NOMO-1 treated with dmso at 0.1 percent for 144 hours (cell line): ENCODE data around the gene DNAI7.
A peak's percentile ranks its signal among the peaks of the same experiment; 100 is the strongest.

Experiments used
- DNase-seq: peaks from one replicate; lab custom pipeline; 2025; ENCODE audit not compliant: unreplicated experiment; lab: John Stamatoyannopoulos, UW

Gene DNAI7, protein sequence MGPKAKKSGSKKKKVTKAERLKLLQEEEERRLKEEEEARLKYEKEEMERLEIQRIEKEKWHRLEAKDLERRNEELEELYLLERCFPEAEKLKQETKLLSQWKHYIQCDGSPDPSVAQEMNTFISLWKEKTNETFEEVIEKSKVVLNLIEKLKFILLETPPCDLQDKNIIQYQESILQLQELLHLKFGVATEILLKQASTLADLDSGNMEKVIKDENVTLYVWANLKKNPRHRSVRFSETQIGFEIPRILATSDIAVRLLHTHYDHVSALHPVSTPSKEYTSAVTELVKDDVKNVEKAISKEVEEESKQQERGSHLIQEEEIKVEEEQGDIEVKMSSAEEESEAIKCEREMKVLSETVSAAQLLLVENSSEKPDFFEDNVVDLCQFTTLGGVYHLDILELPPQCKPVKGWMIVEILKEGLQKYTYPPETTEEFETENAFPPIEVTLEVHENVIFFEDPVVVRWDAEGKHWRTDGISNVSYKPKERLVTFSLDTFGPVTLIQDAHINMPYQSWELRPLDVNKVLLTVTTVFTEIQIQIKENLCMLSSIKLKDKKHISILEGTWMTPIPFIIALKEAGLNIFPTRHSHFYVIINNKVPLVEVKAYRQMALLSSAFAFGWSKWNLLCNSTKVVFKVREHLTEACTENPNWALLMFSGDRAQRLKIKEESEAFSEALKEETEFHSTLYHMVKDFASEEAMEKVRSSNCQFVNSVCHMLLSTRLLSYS

GRCh38 chr12:25195056-25195971 lies at the start of gene DNAI7, which contains the start of gene ETFRF1:
TSS of gene DNAI7 (minus strand) at chr12:25195160. CDS start at chr12:25195078, 82 bp downstream.
TSS of gene ETFRF1 (plus strand) at chr12:25195237. CDS start at chr12:25203957, 8,720 bp downstream.
- DNase-seq, result peak; percentile 96

GRCh38 chr12:25243680-25243990 lies 48.7 kb upstream of the DNAI7 start:
- DNase-seq, result no peak

DNA sequence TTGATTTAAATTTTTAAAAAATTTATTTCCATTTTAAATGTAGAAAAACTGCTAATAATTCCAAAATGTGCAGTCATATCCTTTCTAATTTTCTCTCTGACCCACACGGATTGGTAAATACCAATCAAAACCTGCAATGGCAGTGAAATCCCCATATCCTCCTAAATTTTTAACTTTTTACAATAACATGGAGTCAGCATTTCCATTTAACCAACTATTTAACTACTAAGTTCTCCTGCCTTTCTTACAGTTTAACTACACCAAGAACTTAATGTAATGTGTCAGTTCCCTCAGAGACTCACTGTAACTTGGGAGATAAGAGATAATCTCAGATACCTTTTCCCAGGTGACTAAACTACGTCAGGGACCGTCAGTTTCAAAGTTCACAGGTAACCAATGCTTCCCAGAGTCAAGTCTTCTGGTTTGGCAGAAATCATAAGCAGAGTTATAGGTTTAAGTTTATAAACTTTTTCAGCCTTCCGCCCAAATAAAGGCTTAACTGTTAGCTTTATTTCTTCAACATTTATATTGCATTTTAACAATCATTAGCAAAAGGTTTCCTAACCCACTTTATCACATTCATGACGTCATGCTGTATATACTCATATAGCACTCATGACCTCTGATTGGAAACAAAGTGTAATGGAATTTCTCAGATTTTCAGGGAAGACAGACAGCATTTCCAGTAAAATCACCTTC lies 48.2 kb upstream of the DNAI7 start:
- no peak for DNase-seq

GRCh38 chr12:25241167-25242020 lies 46.4 kb upstream of the DNAI7 start:
- DNase-seq, result no peak

GRCh38 chr12:25236626-25237025 lies 41.7 kb upstream of the DNAI7 start:
- no peak for DNase-seq

GRCh38 chr12:25236190-25236589 lies 41.2 kb upstream of the DNAI7 start:
- DNase-seq, result no peak

- DNase-seq, result no peak
Measured at GRCh38 chr12:25213338-25213737, 18.4 kb upstream of the DNAI7 start.

GRCh38 chr12:25208554-25208953 lies 13.6 kb upstream of the DNAI7 start:
- no peak for DNase-seq

- no peak for DNase-seq
Measured at GRCh38 chr12:25207846-25208245, 12.9 kb upstream of the DNAI7 start.

GRCh38 chr12:25207411-25207810 lies 12.5 kb upstream of the DNAI7 start:
- DNase-seq, result no peak

DNA sequence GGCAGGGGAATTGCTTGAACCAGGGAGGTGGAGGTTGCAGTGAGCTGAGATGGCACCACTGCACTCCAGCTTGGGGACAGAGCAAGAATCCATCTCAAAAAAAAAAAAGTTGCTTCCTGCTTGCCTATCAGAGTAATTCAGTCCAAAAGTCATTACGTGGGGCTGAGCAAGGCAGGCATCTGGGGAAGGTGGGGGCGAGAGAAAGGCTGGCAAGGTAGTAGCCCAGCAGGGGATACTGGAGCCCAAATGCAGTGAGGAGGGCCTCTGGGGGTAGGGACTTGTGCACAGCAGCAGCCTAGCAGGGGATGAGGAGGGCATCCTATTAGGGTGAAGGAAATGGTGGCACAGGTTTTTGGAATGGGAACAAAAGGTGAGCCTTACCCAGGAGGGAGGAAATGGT lies 7.2 kb upstream of the DNAI7 start:
- no peak for DNase-seq

DNA sequence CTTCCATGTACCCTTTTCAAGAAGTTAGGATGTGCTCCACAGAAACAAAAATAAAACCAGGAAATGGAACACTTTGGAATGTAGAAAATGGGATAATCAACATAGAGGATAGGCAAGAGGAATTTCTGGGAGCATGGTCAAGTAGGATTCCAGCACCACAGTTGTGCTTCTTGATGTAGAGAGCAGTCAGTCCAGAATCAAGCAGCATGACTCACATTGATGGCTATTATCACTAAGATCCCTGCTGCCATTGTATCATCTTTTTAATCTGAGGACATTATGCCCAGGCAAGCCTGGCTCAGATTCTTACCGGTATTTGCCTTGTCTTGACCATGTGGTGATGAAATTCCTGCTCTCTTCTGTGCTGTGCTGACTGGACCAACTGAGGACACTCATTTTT lies 5.7 kb upstream of the DNAI7 start:
- DNase-seq, result no peak

GRCh38 chr12:25197608-25198007 lies 2.6 kb upstream of the DNAI7 start:
- DNase-seq, result no peak

DNA sequence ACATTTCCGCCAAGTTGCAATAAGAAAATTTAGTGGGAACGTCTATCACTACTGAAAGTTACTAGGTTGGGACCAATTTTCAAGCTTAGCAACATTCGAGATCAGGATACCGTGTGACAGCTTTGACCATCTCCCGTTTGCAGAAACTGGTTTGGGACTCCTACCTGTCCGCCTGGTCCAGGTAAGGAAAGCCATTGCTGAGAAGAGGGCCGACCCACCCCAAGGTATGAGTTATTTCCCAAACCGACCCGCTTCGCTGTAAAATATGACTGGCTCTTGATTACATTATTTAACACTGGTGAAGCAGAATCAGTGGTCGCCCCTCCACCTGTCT lies 271 bp downstream of the DNAI7 start:
- no peak for DNase-seq

DNA sequence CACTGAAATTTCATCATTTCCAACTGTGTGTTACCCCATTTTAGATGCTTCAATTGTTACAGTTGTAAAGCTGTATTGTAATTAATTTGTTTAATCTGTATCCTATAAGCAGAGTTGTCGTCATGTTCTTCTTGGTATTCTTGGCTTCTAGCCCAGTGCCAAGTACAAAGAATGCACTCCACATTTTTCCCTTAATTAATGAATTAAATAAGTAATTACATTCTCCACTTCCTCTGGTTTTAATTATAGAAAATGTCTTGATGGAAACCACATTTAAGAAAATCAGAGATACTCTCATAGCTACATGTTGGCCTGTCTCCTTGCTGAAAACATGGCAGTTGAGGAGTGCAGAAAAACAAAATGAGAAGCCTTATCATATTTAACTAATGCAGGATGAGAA lies 746 bp downstream of the DNAI7 start:
- DNase-seq, result no peak

- DNase-seq, result no peak
Measured at GRCh38 chr12:25190793-25191192, 4.2 kb downstream of the DNAI7 start.

GRCh38 chr12:25189656-25190055 lies 5.3 kb downstream of the DNAI7 start:
- no peak for DNase-seq

DNA sequence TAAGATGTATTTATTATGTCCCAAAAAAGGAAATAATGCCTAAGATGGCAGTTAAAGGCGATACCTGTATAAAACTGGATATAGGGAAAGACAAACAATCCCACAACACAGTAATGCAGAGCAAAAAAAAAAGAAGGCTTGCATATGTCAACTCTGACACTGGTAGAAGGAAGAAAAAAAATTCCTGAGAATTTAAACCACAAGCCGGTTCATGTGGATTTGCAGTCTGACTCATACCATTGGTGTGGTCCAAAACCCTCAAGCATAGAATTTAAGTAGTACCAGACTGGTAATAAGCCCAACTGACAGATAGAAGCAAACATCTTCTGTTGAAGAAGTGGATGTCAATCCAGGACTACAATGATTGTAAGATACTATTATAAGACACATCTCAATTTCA lies 7.2 kb downstream of the DNAI7 start:
- no peak for DNase-seq

DNA sequence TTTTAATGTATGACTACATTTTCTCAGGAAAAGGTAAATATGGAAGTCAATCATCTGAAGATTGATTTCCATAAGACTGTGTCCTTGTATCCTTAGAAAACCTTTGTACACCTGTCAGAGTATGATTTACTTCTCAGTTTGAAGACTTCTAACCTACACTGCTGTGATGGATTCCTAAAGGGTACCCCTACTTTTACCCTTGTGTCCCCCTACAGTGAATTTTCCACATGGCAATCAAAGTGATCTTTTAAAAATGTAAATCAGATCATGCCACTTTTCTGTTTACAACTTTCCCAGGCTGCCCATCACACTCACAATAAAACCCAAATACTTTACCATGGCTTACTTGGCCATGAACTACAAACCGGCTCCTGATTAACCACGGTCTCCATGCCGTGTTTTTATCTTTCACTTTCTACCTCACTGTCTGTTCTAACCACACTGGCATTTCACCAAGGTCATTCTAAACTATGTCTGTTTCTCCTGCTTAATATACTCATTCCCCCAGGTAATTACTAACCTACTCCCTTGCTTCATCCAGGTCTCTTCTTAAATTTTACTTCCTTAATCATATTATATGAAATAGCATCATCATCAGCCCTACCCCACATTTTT lies 8.1 kb downstream of the DNAI7 start:
- no peak for DNase-seq
